Progenitor cell of endocrine pancreas (in vitro differentiated cells): ENCODE results near the gene PLEKHH2. TPM values are rescaled to one million over a fixed set of nuclear protein-coding genes. Genes with fewer than 3 reads are reported as not detected.

ENCODE experiments used
- DNase-seq: peaks from one replicate; pipeline ENCODE4 v3.0.0; 2021; ENCODE audit warnings: low spot score; ENCODE audit not compliant: unreplicated experiment
- H3K27ac Mint-ChIP-seq: 2 replicates; pipeline ENCODE4 v1.8.0; 2021; ENCODE audit warnings: mild to moderate bottlenecking, moderate library complexity, mixed read lengths
- H3K27me3 Mint-ChIP-seq: 2 replicates; pipeline ENCODE4 v1.8.0; 2021; ENCODE audit warnings: mixed read lengths
- H3K36me3 Mint-ChIP-seq: 2 replicates; pipeline ENCODE4 v1.8.0; 2022; ENCODE audit warnings: mixed read lengths; ENCODE audit not compliant: insufficient read depth
- H3K4me1 Mint-ChIP-seq: 2 replicates; pipeline ENCODE4 v1.8.0; 2021; ENCODE audit warnings: low read depth, mixed read lengths
- H3K4me3 Mint-ChIP-seq: 2 replicates; pipeline ENCODE4 v1.8.0; 2021; ENCODE audit warnings: low read depth, mild to moderate bottlenecking, moderate library complexity, mixed read lengths
- H3K9me3 Mint-ChIP-seq: 2 replicates; pipeline ENCODE4 v1.8.0; 2021; ENCODE audit warnings: low read depth, mixed read lengths
- total RNA-seq: library from RNA; stranded (reverse); gene quantifications from 2 replicates; pipeline ENCODE4 v1.2.1, GENCODE V29; 2021
- TF ChIP-seq, protein P1 (sequence below): fragments of 200-600 bp; sonication (generic); IDR thresholded peaks from one replicate; pipeline ENCODE4 v1.5.0; 2021; ENCODE audit warnings: antibody characterized with exemption, mild to moderate bottlenecking; ENCODE audit not compliant: unreplicated experiment

PLEKHH2 gene
- total RNA-seq, 1 donor from 2014 or later: 9.0 TPM

GRCh38 chr2:43731211-43731610, 94.2 kb downstream of the PLEKHH2 start:
- TF ChIP-seq, protein P1, sequence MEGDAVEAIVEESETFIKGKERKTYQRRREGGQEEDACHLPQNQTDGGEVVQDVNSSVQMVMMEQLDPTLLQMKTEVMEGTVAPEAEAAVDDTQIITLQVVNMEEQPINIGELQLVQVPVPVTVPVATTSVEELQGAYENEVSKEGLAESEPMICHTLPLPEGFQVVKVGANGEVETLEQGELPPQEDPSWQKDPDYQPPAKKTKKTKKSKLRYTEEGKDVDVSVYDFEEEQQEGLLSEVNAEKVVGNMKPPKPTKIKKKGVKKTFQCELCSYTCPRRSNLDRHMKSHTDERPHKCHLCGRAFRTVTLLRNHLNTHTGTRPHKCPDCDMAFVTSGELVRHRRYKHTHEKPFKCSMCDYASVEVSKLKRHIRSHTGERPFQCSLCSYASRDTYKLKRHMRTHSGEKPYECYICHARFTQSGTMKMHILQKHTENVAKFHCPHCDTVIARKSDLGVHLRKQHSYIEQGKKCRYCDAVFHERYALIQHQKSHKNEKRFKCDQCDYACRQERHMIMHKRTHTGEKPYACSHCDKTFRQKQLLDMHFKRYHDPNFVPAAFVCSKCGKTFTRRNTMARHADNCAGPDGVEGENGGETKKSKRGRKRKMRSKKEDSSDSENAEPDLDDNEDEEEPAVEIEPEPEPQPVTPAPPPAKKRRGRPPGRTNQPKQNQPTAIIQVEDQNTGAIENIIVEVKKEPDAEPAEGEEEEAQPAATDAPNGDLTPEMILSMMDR: no peak

DNA sequence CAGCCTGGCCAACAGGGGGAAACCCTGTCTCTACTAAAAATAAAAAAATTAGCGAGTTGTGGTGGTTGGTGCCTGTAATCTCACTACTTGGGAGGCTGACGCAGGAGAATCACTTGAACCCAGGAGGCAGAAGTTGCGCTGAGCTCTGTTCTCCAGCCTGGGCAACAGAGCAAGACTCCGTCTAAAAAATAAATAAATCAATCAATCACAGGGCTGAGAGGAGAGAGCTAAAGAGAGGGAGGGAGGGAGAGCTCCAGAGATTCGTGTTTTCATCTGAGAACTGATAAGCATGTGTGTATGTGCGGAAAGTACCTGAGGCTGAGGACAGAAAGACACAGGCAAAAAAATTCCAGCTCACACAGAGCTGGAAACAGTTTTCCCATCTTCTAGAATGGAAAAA, 99.6 kb downstream of the PLEKHH2 start:
- Mint-ChIP-seq H3K4me3 (no peak overlapping the region), H3K36me3 (no peaks in the 10 kb centered on the region), H3K27me3 (no peaks in the 10 kb centered on the region), H3K27ac (no peak overlapping the region), H3K4me1 (peaks cover 2% of the 10 kb centered on the region), H3K9me3 (no peaks in the 10 kb centered on the region)
- TF ChIP-seq, protein P1: no peak
- no peak for DNase-seq

More at GRCh38 chr2:43731211-43731610, 94.2 kb downstream of the PLEKHH2 start:
- no peaks in the 10 kb centered on the region for H3K27me3 Mint-ChIP-seq
- no peaks in the 10 kb centered on the region for H3K9me3 Mint-ChIP-seq
- no peaks in the 10 kb centered on the region for H3K36me3 Mint-ChIP-seq
- DNase-seq: no peak
- H3K4me3 Mint-ChIP-seq: no peak overlapping the region
- no peaks in the 10 kb centered on the region for H3K4me1 Mint-ChIP-seq
- H3K27ac Mint-ChIP-seq: no peak overlapping the region

DNA sequence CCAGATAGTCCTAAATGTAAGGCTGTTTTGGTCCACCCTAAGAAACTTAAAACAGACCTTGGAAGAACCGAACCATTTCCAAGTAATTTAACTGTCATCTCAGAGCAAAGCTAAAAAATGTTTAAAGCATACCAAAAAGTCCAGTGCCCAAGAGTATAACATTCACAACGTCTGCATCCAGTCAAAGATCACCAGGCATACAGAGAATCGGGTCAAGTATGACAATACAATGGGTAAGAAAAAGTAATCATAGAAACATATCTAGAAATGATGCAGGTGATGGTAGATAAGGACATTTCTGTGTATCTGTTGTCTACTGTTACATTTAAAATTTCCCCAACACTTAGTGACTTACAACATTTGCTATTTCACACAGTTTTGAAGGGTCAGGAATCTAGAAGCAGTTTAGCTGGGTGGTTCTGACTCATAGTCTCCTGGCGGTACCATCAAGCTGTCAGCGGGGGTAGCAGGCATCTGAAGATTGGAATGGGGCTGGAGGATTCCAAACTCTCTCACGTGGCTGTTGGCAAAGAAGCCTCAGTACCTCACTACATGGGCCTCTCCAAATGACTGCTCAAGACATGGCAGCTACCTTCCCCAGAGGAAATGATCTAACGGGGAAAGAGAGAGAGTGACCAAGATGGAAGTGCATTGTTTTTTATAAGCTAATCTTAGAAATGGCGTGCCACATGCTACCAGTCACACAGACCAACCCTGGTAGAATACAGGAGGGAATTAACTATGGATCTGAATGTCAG, 100.2 kb downstream of the PLEKHH2 start:
- Mint-ChIP-seq H3K4me1 (peaks cover 2% of the 10 kb centered on the region), H3K27me3 (no peaks in the 10 kb centered on the region), H3K27ac (no peak overlapping the region), H3K9me3 (no peaks in the 10 kb centered on the region), H3K4me3 (no peak overlapping the region), H3K36me3 (no peaks in the 10 kb centered on the region)
- no peak for DNase-seq
- TF ChIP-seq, protein P1: no peak

- no peak overlapping the region for H3K27ac Mint-ChIP-seq
- DNase-seq: no peak
- H3K9me3 Mint-ChIP-seq: no peaks in the 10 kb centered on the region
- peaks cover 2% of the 10 kb centered on the region for H3K4me1 Mint-ChIP-seq
- TF ChIP-seq, protein P1: no peak
- no peaks in the 10 kb centered on the region for H3K36me3 Mint-ChIP-seq
- no peak overlapping the region for H3K4me3 Mint-ChIP-seq
- no peaks in the 10 kb centered on the region for H3K27me3 Mint-ChIP-seq
Observed at GRCh38 chr2:43737855-43738254, 100.8 kb downstream of the PLEKHH2 start.

DNA sequence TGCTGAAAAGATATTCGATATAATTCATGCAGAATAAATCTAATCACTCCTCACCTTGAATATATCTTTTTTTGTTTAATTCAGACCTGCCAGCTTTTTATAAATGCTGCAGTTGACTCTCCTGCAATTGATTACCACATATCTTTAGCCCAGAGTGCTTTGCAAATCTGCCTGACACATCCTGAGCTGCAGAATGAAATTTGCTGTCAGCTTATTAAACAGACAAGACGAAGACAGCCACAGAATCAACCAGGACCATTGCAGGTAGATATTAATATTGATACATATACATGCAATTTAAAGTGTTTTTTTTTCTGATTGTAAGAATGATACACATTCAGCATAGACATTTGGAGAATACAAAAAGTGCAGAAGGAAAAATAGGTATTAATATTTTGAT, 101.2 kb downstream of the PLEKHH2 start:
- no peaks in the 10 kb centered on the region for H3K9me3 Mint-ChIP-seq
- no peak for DNase-seq
- no peaks in the 10 kb centered on the region for H3K27me3 Mint-ChIP-seq
- no peak overlapping the region for H3K4me3 Mint-ChIP-seq
- peaks cover 2% of the 10 kb centered on the region for H3K4me1 Mint-ChIP-seq
- no peak overlapping the region for H3K27ac Mint-ChIP-seq
- no peaks in the 10 kb centered on the region for H3K36me3 Mint-ChIP-seq
- TF ChIP-seq, protein P1: no peak
